Neutrophil (primary cell): ENCODE results near the gene RHBG.
"Not testable (repeated sequence)": the region's sequence is repeated elsewhere in the genome, so short reads cannot be mapped to it uniquely, and the experiment has no call there.

Experiments used
- H3K27ac ChIP-seq: fragments of 200-600 bp; sonication (generic); 2 replicates; pipeline ENCODE4 v1.5.1; 2016; ENCODE audit warnings: mild to moderate bottlenecking, moderate library complexity
- H3K27me3 ChIP-seq: fragments of 200-600 bp; sonication (generic); 2 replicates; pipeline ENCODE4 v1.6.0; 2016; ENCODE audit warnings: mild to moderate bottlenecking
- H3K36me3 ChIP-seq: fragments of 200-600 bp; sonication (generic); 2 replicates; pipeline ENCODE4 v1.5.1; 2017
- H3K4me1 ChIP-seq, 2 experiments: fragments of 200-600 bp in 1 of 2; sonication (generic) in 1 of 2; 1 replicate in 1 of 2; 2 replicates in 1 of 2; pipeline versions ENCODE4 v1.5.1 to v1.6.1; 2013 to 2016; ENCODE audit warnings: low read depth in 1 of 2, low read length in 1 of 2, mild to moderate bottlenecking in 1 of 2, moderate library complexity in 1 of 2; ENCODE audit not compliant: control insufficient read depth in 1 of 2, insufficient read depth in 1 of 2
- H3K4me3 ChIP-seq, 2 experiments: fragments of 200-600 bp in 1 of 2; sonication (generic) in 1 of 2; 1 replicate in 1 of 2; 2 replicates in 1 of 2; pipeline ENCODE4 v1.5.1; 2013 to 2016; ENCODE audit warnings: low read depth in 1 of 2, low read length in 1 of 2, mild to moderate bottlenecking in 1 of 2, moderate library complexity in 1 of 2
- H3K9me3 ChIP-seq: fragments of 200-600 bp; sonication (generic); 2 replicates; pipeline ENCODE4 v1.5.1; 2016
- TF ChIP-seq, protein P1 (sequence below): fragments of 200-600 bp; sonication (generic); IDR thresholded peaks from 2 replicates; pipeline ENCODE4 v1.5.1; 2016; ENCODE audit warnings: antibody characterized with exemption

RHBG gene

DNA sequence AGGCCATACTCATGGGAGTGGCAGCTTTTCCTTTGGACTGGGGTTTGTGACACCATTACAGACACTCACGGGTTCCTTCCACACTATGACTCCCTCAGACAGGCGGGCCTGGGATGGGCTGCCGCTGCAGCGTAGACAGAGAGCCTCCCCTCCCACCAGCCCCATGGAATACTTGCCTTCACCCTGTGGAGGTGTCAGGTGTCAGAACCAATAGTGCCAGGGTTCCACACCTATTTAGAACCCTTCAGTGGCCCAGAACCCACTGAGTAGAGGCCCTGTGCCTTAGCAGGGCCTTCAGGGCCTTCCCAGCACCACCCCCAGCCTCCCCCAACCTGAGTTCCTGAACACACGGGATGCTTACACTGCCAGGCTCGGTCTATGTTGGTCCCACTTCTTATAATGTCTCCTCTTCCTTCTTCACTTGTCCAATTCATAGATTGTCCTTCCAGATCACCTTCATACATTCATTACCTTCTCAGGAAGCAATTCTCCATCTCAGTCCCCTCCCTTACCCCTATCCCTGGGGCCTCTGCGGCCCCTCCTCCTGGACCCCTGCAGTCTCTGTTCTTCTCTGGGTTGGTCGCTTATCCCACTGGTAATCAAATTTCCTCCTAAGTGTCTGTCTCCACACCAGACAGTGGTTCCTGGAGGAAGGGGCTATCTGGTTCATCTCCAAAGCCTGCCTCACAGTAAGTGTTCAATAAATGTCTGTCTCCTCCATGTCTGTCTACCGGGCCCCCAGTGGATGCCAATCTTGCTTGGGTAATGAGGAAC is 1.4 kb upstream of the RHBG start:
- H3K4me1 ChIP-seq, result peaks cover 6 to 7% of the 10 kb centered on the region in 2 experiments
- TF ChIP-seq, protein P1, sequence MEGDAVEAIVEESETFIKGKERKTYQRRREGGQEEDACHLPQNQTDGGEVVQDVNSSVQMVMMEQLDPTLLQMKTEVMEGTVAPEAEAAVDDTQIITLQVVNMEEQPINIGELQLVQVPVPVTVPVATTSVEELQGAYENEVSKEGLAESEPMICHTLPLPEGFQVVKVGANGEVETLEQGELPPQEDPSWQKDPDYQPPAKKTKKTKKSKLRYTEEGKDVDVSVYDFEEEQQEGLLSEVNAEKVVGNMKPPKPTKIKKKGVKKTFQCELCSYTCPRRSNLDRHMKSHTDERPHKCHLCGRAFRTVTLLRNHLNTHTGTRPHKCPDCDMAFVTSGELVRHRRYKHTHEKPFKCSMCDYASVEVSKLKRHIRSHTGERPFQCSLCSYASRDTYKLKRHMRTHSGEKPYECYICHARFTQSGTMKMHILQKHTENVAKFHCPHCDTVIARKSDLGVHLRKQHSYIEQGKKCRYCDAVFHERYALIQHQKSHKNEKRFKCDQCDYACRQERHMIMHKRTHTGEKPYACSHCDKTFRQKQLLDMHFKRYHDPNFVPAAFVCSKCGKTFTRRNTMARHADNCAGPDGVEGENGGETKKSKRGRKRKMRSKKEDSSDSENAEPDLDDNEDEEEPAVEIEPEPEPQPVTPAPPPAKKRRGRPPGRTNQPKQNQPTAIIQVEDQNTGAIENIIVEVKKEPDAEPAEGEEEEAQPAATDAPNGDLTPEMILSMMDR, result no peak
- no peaks in the 10 kb centered on the region for H3K9me3 ChIP-seq
- peaks cover 91% of the 10 kb centered on the region for H3K27me3 ChIP-seq
- H3K4me3 ChIP-seq, result no peak overlapping the region
- H3K27ac ChIP-seq, result no peak overlapping the region
- H3K36me3 ChIP-seq, result no peaks in the 10 kb centered on the region

DNA sequence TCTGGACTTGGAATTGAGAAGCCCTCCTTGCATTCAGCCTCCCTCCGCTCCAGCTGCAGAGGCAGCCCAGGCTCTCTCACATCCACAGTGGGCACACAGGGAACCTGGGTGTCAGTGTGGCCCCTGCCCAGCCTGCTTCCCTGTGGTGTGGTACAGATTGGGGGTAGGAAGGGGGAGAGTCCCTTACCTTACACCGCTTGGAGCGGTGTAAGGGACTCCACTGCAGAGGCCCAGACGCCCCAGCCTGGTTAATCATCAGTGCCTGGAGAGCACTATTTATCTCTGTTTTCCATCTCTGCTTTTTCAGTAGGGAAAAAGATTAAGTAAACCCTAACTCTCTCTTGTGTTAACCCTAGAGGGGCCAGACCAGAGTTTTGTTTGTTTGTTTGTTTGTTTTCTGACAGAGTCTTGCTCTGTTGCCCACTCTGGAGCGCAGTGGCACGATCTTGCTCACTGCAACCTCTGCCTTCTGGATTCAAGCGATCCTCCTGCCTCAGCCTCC is 803 bp upstream of the RHBG start:
- no peaks in the 10 kb centered on the region for H3K36me3 ChIP-seq
- H3K4me3 ChIP-seq, result no peak overlapping the region
- peaks cover 6 to 7% of the 10 kb centered on the region in 2 experiments for H3K4me1 ChIP-seq
- TF ChIP-seq, protein P1, result no peak
- H3K27me3 ChIP-seq, result peaks cover 91% of the 10 kb centered on the region
- no peaks in the 10 kb centered on the region for H3K9me3 ChIP-seq
- H3K27ac ChIP-seq, result no peak overlapping the region

DNA sequence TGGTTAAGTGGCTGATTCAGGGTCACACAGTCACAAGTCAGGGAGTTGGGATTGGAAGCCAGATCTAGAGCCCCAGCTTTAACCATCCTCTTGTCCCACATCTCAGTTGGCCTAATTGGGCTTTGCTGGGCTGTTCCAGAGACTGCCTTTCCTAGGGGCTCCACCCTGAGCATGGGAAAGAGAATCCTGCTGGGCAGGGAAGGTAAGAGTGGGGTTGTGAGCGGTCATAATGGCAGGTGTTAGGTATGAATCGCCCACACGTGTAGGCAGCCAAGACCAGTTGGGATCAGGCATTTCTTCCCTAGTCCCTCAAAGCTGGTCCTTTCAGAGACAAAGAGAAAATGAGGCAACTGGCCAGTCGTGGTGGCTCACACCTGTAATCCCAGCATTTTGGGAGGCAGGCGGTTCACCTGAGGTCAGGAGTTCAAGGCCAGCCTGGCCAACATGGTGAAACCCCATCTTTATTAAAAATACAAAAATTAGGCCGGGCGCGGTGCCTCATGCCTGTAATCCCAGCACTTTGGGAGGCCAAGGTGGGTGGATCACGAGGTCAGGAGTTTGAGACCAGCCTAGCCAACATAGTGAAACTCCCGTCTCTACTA is 775 bp downstream of the RHBG start:
- not testable (repeated sequence) for H3K4me1 ChIP-seq, H3K9me3 ChIP-seq, H3K4me3 ChIP-seq, H3K27ac ChIP-seq, H3K36me3 ChIP-seq
- H3K27me3 ChIP-seq, result peaks cover 90% of the 10 kb centered on the region

DNA sequence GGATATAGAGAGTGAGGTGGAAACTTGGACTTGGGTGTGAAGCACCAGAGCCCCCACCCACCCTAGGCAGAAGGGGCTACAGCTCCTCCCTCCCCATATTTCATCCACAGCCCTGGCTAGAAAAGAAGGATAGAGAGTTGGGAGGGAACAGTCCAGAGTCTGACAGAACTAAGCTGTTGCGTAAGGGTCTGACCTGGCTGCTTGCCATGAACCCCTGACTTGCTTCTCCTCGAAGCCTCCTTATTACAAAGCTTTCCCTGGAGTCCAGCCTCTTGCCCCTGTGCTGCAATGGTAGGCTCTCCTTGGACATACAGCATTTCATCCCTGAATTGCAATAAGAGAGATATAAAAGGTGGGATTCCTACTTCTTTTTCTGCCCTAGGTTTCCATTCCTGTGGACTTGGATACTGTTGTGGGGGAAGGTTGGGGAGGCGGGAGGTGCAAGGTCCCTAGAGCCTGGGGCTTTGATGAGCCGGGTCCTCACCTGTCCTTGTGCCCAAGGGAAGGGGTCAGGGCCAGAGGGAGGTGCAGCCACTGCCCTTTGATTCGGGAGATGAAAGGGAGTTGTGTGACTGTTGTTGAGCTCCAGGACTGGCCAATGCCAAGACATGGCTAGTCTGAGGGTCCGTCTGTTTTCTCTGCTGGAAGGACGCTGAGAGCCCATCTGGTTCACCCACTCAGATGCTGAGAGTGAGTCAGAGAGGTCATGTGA is 2.7 kb downstream of the RHBG start:
- Histone ChIP-seq H3K27me3 (peaks cover 74% of the 10 kb centered on the region), H3K36me3 (no peaks in the 10 kb centered on the region), H3K4me1 (peaks cover 6 to 7% of the 10 kb centered on the region in 2 experiments), H3K27ac (no peak overlapping the region), H3K9me3 (no peaks in the 10 kb centered on the region), H3K4me3 (no peak overlapping the region)
- TF ChIP-seq, protein P1, result no peak

DNA sequence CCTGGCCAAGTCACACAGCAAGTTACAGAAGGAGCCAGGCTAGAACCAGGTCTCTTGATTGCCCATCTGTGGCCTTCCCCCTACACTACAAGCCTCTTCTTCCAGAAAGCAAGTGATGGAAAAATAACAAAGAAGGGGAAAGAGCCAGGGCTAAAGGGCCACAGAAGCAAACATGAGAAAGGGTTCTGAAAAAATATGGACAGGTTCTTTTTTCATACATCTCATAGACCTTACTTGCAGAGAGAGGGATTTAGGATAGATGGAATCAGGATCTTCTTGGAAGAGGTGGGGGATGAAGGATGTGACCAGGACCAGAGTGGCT is 3.2 kb downstream of the RHBG start:
- H3K4me1 ChIP-seq, result peaks cover 6 to 7% of the 10 kb centered on the region in 2 experiments
- no peaks in the 10 kb centered on the region for H3K36me3 ChIP-seq
- peaks cover 74% of the 10 kb centered on the region for H3K27me3 ChIP-seq
- TF ChIP-seq, protein P1, result no peak
- H3K9me3 ChIP-seq, result no peaks in the 10 kb centered on the region
- H3K4me3 ChIP-seq, result no peak overlapping the region
- H3K27ac ChIP-seq, result no peak overlapping the region

DNA sequence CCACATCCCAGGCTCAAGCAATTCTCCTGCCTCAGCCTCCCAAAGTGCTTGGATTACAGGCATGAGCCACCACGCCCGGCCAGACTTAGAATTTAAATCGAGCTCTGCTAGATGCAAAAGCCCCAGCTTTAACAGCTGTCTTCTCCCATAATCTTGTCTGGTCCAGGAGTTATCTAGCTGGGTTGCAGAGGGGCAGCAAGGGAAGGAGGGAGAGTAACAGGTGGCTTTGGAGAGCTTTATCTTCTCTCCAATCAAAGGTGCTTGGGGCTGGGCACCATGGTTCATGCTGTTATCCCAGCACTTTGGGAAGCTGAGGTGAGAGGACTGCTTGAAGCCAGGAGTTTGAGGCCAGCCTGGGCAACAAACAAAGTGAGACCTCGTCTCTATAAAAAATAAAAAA is 3.9 kb downstream of the RHBG start:
- H3K27ac ChIP-seq, result no peak overlapping the region
- peaks cover 6 to 7% of the 10 kb centered on the region in 2 experiments for H3K4me1 ChIP-seq
- H3K27me3 ChIP-seq, result peaks cover 74% of the 10 kb centered on the region
- H3K9me3 ChIP-seq, result no peaks in the 10 kb centered on the region
- no peaks in the 10 kb centered on the region for H3K36me3 ChIP-seq
- TF ChIP-seq, protein P1, result no peak
- H3K4me3 ChIP-seq, result no peak overlapping the region
